ENCODE measurements around the gene HEATR5A. TPM values are rescaled to one million over a fixed set of nuclear protein-coding genes. Genes with fewer than 3 reads are reported as not detected.

Gene HEATR5A
- total and polyA plus RNA-seq, 2 of the 13 experiments (the other 11 are each of a cell fraction or from before 2014, with no cell fraction given), result 36.4 to 105 TPM

- no peak for TF ChIP-seq FUBP1 (CRISPR knock-in tag; IDR thresholded peaks at IDR 0.05; ENCODE audit: borderline replicate concordance)
- no peak for TF ChIP-seq ZNF496 (CRISPR knock-in tag; IDR thresholded peaks at IDR 0.05; ENCODE audit: insufficient replicate concordance)
Measured at GRCh38 chr14:31387091-31387490, 33.3 kb downstream of the HEATR5A start (continued).

- Histone ChIP-seq H3K27me3 (ENCODE audit: control insufficient read depth in 1 of 2, insufficient read depth in 2 of 2, low read length in 2 of 2) (no peaks in the 10 kb centered on the region), H3K9ac (ENCODE audit: insufficient read depth, low read depth, low read length) (no peak overlapping the region), H3K4me1 (ENCODE audit: insufficient read depth, low read length) (peaks cover 6% of the 10 kb centered on the region; the same call in 1 of the 2 replicates), H3K9me3 (ENCODE audit: low read length) (no peaks in the 10 kb centered on the region), H3K79me2 (ENCODE audit: insufficient read depth, low read length) (no peaks in the 10 kb centered on the region), H3K4me3 (replicated peaks in 1 of 3; ENCODE audit: insufficient read depth in 1 of 3, low read depth in 2 of 3, low read length in 3 of 3) (no peak overlapping the region), H4K20me1 (ENCODE audit: insufficient read depth, low read length) (no peaks in the 10 kb centered on the region), H3K36me3 (replicated peaks in 1 of 2; ENCODE audit: control insufficient read depth in 1 of 2, insufficient read depth in 2 of 2, low read length in 2 of 2) (peaks cover 0 to 15% of the 10 kb centered on the region in 2 experiments; a peak in 2 of 5 replicates), H2AFZ (ENCODE audit: low read length) (no peak overlapping the region), H3K27ac (ENCODE audit: extremely low read length, insufficient read depth, low read length) (no peak overlapping the region), H3K4me2 (ENCODE audit: low read depth, low read length) (no peak overlapping the region)
- ATAC-seq, result no peak
- intact Hi-C loops (cut with micrococcal nuclease; ENCODE audit: unreplicated experiment), result no loop called here
- DNase-seq (ENCODE audit: low spot score), result no peak
- TF ChIP-seq FIP1L1 (IDR thresholded peaks at IDR 0.05; ENCODE audit: borderline replicate concordance, insufficient read depth, low read depth, low read length), result no peak
- TF ChIP-seq ZNF484 (CRISPR knock-in tag; IDR thresholded peaks at IDR 0.05; ENCODE audit: borderline replicate concordance, low read depth), result no peak
- TF ChIP-seq ZNF616 (CRISPR knock-in tag; IDR thresholded peaks at IDR 0.05; ENCODE audit: low read depth), result no peak
- no peak for TF ChIP-seq ZNF280D (CRISPR knock-in tag; IDR thresholded peaks at IDR 0.05)
- TF ChIP-seq CENPBD1 (CRISPR knock-in tag; IDR thresholded peaks at IDR 0.05; ENCODE audit: borderline replicate concordance, low read depth), result no peak
- no peak for TF ChIP-seq SPEN (CRISPR knock-in tag; IDR thresholded peaks at IDR 0.05; ENCODE audit: low read depth)
- no peak for TF ChIP-seq ZSCAN29 (CRISPR knock-in tag; conservative IDR thresholded peaks at IDR 0.05)
- FAIRE-seq, result no peak
- ChIA-PET CTCF (ENCODE audit: low intra/inter-chr PET ratio, low total read pairs) (no interaction called here), POLR2A (no interaction called here)
- in situ Hi-C loops (cut with HindIII; ENCODE audit: extremely low pct_ligation_motif_present, low pct_unique_long_range_greater_than_20kb), result no loop called here
- WGBS (ENCODE audit: low lambda C conversion rate), result 96% methylated on average over 5 of the region's 5 CpGs
- BruUV-seq (replicated peaks), result no TSS peak
Measured at GRCh38 chr14:31386271-31386670, 34.1 kb downstream of the HEATR5A start.
